K562 (cell line): ENCODE data around the gene KMT2D. TPM values are rescaled to one million over a fixed set of nuclear protein-coding genes. Genes with fewer than 3 reads are reported as not detected.

Experiments used
- KDM2B ChIP-seq: fragments of 250-450 bp; sonication (Bioruptor Pico); IDR thresholded peaks from 2 replicates; pipeline ENCODE4 v1.8.0; 2021; ENCODE audit warnings: mild to moderate bottlenecking, moderate library complexity
- PML ChIP-seq: IDR thresholded peaks from 2 replicates; pipeline ENCODE4 v1.6.1; 2012; ENCODE audit warnings: low read length, inconsistent platforms
- POLR3G ChIP-seq: IDR thresholded peaks from 2 replicates; pipeline ENCODE4 v1.6.1; 2011; ENCODE audit not compliant: insufficient read length, insufficient replicate concordance; ENCODE audit errors: extremely low read depth
- ZBED1 ChIP-seq: IDR thresholded peaks from 2 replicates; pipeline ENCODE4 v1.6.1; 2014
- polyA plus RNA-seq, 8 experiments: library from polyadenylated mRNA; depleted of rRNA in 4 of 8; stranded (reverse) in 5 of 8; unstranded in 3 of 8; fragments of >200 nt; fragmentation: Nextera tagmentation in 2 of 8; fragmentation: Illumina TruSeq in 1 of 8; extraction: Ambion mirVana in 2 of 8; extraction: Trizol in 1 of 8; gene quantifications; 2 replicates each; pipeline versions ENCODE4 v1.2.1 to v1.2.3, GENCODE V29; 2011 to 2014; ENCODE audit warnings: inconsistent platforms in 1 of 8, missing spikeins in 1 of 8
- total RNA-seq, 7 experiments: library from RNA; depleted of rRNA in 6 of 7; stranded (reverse); fragments of >200 nt in 6 of 7; fragmentation: Illumina TruSeq in 2 of 7; extraction: Trizol in 2 of 7; gene quantifications; 2 replicates each; pipeline versions ENCODE4 v1.2.1 to v1.2.3, GENCODE V29; 2011 to 2021; ENCODE audit warnings: low replicate concordance in 1 of 7
- TF ChIP-seq, protein P1 (sequence below), 2 experiments: fragments of 450-650 bp in 1 of 2; sonication (generic) in 1 of 2; formaldehyde crosslinking in 1 of 2; IDR thresholded peaks; 2 replicates each; pipeline versions ENCODE4 v1.7.1 to v1.9.0; 2016 to 2022; ENCODE audit warnings: inconsistent platforms in 1 of 2, mild to moderate bottlenecking in 1 of 2, missing genetic modification reagents in 1 of 2
- TF ChIP-seq, protein P2 (sequence below): fragments of 450-650 bp; IDR thresholded peaks from 2 replicates; pipeline ENCODE4 v1.6.1; 2016; ENCODE audit warnings: mild to moderate bottlenecking, moderate library complexity

The KMT2D gene
- total and polyA plus RNA-seq, 9 of the 15 experiments (the other 6 are each of a cell fraction or from before 2014, with no cell fraction given), result 0.22 to 93.7 (median 13.7) TPM

- TF ChIP-seq, protein P1, sequence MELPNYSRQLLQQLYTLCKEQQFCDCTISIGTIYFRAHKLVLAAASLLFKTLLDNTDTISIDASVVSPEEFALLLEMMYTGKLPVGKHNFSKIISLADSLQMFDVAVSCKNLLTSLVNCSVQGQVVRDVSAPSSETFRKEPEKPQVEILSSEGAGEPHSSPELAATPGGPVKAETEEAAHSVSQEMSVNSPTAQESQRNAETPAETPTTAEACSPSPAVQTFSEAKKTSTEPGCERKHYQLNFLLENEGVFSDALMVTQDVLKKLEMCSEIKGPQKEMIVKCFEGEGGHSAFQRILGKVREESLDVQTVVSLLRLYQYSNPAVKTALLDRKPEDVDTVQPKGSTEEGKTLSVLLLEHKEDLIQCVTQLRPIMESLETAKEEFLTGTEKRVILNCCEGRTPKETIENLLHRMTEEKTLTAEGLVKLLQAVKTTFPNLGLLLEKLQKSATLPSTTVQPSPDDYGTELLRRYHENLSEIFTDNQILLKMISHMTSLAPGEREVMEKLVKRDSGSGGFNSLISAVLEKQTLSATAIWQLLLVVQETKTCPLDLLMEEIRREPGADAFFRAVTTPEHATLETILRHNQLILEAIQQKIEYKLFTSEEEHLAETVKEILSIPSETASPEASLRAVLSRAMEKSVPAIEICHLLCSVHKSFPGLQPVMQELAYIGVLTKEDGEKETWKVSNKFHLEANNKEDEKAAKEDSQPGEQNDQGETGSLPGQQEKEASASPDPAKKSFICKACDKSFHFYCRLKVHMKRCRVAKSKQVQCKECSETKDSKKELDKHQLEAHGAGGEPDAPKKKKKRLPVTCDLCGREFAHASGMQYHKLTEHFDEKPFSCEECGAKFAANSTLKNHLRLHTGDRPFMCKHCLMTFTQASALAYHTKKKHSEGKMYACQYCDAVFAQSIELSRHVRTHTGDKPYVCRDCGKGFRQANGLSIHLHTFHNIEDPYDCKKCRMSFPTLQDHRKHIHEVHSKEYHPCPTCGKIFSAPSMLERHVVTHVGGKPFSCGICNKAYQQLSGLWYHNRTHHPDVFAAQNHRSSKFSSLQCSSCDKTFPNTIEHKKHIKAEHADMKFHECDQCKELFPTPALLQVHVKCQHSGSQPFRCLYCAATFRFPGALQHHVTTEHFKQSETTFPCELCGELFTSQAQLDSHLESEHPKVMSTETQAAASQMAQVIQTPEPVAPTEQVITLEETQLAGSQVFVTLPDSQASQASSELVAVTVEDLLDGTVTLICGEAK (IDR thresholded peaks at IDR 0.05), result peak; percentile 58; the same call in 1 of the 2 replicates
- TF ChIP-seq, protein P1 (CRISPR knock-in tag; IDR thresholded peaks at IDR 0.05), result no peak
- TF ChIP-seq ZBED1 (peak; percentile 70), PML (peak; percentile 87), POLR3G (no peak), KDM2B (CRISPR knock-in tag) (0 out of 2 replicates have a peak, but pooled peaks have one; percentile 76)
- TF ChIP-seq, protein P2, sequence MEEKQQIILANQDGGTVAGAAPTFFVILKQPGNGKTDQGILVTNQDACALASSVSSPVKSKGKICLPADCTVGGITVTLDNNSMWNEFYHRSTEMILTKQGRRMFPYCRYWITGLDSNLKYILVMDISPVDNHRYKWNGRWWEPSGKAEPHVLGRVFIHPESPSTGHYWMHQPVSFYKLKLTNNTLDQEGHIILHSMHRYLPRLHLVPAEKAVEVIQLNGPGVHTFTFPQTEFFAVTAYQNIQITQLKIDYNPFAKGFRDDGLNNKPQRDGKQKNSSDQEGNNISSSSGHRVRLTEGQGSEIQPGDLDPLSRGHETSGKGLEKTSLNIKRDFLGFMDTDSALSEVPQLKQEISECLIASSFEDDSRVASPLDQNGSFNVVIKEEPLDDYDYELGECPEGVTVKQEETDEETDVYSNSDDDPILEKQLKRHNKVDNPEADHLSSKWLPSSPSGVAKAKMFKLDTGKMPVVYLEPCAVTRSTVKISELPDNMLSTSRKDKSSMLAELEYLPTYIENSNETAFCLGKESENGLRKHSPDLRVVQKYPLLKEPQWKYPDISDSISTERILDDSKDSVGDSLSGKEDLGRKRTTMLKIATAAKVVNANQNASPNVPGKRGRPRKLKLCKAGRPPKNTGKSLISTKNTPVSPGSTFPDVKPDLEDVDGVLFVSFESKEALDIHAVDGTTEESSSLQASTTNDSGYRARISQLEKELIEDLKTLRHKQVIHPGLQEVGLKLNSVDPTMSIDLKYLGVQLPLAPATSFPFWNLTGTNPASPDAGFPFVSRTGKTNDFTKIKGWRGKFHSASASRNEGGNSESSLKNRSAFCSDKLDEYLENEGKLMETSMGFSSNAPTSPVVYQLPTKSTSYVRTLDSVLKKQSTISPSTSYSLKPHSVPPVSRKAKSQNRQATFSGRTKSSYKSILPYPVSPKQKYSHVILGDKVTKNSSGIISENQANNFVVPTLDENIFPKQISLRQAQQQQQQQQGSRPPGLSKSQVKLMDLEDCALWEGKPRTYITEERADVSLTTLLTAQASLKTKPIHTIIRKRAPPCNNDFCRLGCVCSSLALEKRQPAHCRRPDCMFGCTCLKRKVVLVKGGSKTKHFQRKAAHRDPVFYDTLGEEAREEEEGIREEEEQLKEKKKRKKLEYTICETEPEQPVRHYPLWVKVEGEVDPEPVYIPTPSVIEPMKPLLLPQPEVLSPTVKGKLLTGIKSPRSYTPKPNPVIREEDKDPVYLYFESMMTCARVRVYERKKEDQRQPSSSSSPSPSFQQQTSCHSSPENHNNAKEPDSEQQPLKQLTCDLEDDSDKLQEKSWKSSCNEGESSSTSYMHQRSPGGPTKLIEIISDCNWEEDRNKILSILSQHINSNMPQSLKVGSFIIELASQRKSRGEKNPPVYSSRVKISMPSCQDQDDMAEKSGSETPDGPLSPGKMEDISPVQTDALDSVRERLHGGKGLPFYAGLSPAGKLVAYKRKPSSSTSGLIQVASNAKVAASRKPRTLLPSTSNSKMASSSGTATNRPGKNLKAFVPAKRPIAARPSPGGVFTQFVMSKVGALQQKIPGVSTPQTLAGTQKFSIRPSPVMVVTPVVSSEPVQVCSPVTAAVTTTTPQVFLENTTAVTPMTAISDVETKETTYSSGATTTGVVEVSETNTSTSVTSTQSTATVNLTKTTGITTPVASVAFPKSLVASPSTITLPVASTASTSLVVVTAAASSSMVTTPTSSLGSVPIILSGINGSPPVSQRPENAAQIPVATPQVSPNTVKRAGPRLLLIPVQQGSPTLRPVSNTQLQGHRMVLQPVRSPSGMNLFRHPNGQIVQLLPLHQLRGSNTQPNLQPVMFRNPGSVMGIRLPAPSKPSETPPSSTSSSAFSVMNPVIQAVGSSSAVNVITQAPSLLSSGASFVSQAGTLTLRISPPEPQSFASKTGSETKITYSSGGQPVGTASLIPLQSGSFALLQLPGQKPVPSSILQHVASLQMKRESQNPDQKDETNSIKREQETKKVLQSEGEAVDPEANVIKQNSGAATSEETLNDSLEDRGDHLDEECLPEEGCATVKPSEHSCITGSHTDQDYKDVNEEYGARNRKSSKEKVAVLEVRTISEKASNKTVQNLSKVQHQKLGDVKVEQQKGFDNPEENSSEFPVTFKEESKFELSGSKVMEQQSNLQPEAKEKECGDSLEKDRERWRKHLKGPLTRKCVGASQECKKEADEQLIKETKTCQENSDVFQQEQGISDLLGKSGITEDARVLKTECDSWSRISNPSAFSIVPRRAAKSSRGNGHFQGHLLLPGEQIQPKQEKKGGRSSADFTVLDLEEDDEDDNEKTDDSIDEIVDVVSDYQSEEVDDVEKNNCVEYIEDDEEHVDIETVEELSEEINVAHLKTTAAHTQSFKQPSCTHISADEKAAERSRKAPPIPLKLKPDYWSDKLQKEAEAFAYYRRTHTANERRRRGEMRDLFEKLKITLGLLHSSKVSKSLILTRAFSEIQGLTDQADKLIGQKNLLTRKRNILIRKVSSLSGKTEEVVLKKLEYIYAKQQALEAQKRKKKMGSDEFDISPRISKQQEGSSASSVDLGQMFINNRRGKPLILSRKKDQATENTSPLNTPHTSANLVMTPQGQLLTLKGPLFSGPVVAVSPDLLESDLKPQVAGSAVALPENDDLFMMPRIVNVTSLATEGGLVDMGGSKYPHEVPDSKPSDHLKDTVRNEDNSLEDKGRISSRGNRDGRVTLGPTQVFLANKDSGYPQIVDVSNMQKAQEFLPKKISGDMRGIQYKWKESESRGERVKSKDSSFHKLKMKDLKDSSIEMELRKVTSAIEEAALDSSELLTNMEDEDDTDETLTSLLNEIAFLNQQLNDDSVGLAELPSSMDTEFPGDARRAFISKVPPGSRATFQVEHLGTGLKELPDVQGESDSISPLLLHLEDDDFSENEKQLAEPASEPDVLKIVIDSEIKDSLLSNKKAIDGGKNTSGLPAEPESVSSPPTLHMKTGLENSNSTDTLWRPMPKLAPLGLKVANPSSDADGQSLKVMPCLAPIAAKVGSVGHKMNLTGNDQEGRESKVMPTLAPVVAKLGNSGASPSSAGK, result peak; percentile 52; the same call in 1 of the 2 replicates
Measured at GRCh38 chr12:49092086-49092815, 31.7 kb upstream of the KMT2D start (continued).
